ENCODE results near the gene USP47. TPM values are rescaled to one million over a fixed set of nuclear protein-coding genes. Genes with fewer than 3 reads are reported as not detected.

The USP47 gene
- total and polyA plus RNA-seq, 2 of the 8 experiments (the other 6 are each of a cell fraction or from before 2014, with no cell fraction given) = 4.2 to 21.3 TPM

GRCh38 chr11:11910541-11910940, 68.8 kb downstream of the USP47 start:
- no peak overlapping the region for H2AFZ ChIP-seq (ENCODE audit: low read length)
- no peak for FAIRE-seq
- no peak overlapping the region for H2BK15ac ChIP-seq (ENCODE audit: low read length)
- H4K8ac ChIP-seq (ENCODE audit: extremely low read depth, insufficient read depth, low read length) = no peak overlapping the region
- no peak overlapping the region for H4K91ac ChIP-seq (replicated peaks; ENCODE audit: insufficient read length, low read length)
- no peak overlapping the region for H2BK20ac ChIP-seq (ENCODE audit: low read length)
- H2BK12ac ChIP-seq (ENCODE audit: low read depth, low read length) = no peak overlapping the region
- ChIA-PET POLR2A (ENCODE audit: partially characterized antibody) (no interaction called here), CTCF (ENCODE audit: partially characterized antibody) (no interaction called here)
- H3K4ac ChIP-seq (replicated peaks; ENCODE audit: insufficient read length, low read depth, low read length) = no peak overlapping the region
- H3K23ac ChIP-seq (ENCODE audit: insufficient read length) = no peak overlapping the region
- no peaks in the 10 kb centered on the region for H3K4me1 ChIP-seq (replicated peaks in 1 of 4; ENCODE audit: control insufficient read depth in 3 of 4, insufficient read depth in 4 of 4, low read length in 3 of 4)
- no peaks in the 10 kb centered on the region for H3K79me1 ChIP-seq (ENCODE audit: low read depth, low read length)
- no peak overlapping the region for H4K5ac ChIP-seq (ENCODE audit: insufficient read length, low read depth, low read length)
- no peak overlapping the region for H3K27ac ChIP-seq (ENCODE audit: low read depth, low read length)
- no peaks in the 10 kb centered on the region for H3K27me3 ChIP-seq (replicated peaks in 1 of 4; ENCODE audit: control insufficient read depth in 3 of 4, extremely low read depth in 1 of 4, insufficient read depth in 3 of 4, low read length in 3 of 4)
- no peak overlapping the region for H3K18ac ChIP-seq (ENCODE audit: extremely low read depth, low read length)
- 83% methylated on average over 2 of the region's 2 CpGs; no CpG with 5 or more reads in 1 of the 2 experiments for WGBS, 2 experiments (ENCODE audit: extremely low coverage in 1 of 2, insufficient coverage in 1 of 2, insufficient read length in 1 of 2, insufficient replicate concordance in 2 of 2, low coverage in 1 of 2, low lambda C conversion rate in 2 of 2, missing lambda C conversion rate in 1 of 2)
- H3K4me2 ChIP-seq (ENCODE audit: insufficient read depth in 1 of 2, low read depth in 2 of 2, low read length in 2 of 2) = no peak overlapping the region
- H3K4me3 ChIP-seq (ENCODE audit: extremely low read depth in 1 of 4, insufficient read depth in 2 of 4, low read depth in 3 of 4, low read length in 4 of 4) = no peak overlapping the region
- H4K20me1 ChIP-seq (replicated peaks in 1 of 2; ENCODE audit: control insufficient read depth in 1 of 2, insufficient read depth in 2 of 2, low read length in 2 of 2) = no peaks in the 10 kb centered on the region
- no peak overlapping the region for H3K14ac ChIP-seq (ENCODE audit: insufficient read length)
- H3K23me2 ChIP-seq (ENCODE audit: low read depth, low read length) = no peaks in the 10 kb centered on the region
- no peak overlapping the region for H3K9ac ChIP-seq (replicated peaks in 1 of 4; ENCODE audit: extremely low read depth in 1 of 4, low read depth in 3 of 4, low read length in 3 of 4)
- H3K79me2 ChIP-seq (ENCODE audit: control insufficient read depth in 1 of 2, insufficient read depth in 2 of 2, low read length in 2 of 2) = no peaks in the 10 kb centered on the region
- no peak overlapping the region for H2AK5ac ChIP-seq (ENCODE audit: low read depth, low read length)
- H3K36me3 ChIP-seq (ENCODE audit: control insufficient read depth in 2 of 4, insufficient read depth in 4 of 4, low read length in 3 of 4) = peaks cover 0 to 8% (median 0%) of the 10 kb centered on the region in 4 experiments; a peak in 2 of 8 replicates
- H2BK120ac ChIP-seq (replicated peaks; ENCODE audit: low read depth, low read length) = no peak overlapping the region
- no peaks in the 10 kb centered on the region for H3K9me3 ChIP-seq (ENCODE audit: insufficient read depth in 2 of 2, low read depth in 1 of 2, low read length in 1 of 2)
- no peak for DNase-seq (ENCODE audit: low read depth in 1 of 2, low spot score in 2 of 2)
- no peak overlapping the region for H3K56ac ChIP-seq (replicated peaks; ENCODE audit: insufficient read length, low read depth, low read length)
- no peak overlapping the region for H2BK5ac ChIP-seq (ENCODE audit: low read depth, low read length)
- no peak for TF ChIP-seq CREB1 (IDR thresholded peaks at IDR 0.05)
- no peak for TF ChIP-seq TAF1 (IDR thresholded peaks at IDR 0.05; ENCODE audit: low read depth, low read length)
- TF ChIP-seq ATF3 (IDR thresholded peaks at IDR 0.05; ENCODE audit: insufficient read depth, low read depth, low read length) = no peak
- TF ChIP-seq ZNF274 (IDR thresholded peaks at IDR 0.05; ENCODE audit: borderline replicate concordance, extremely low read depth, low read length) = no peak
- TF ChIP-seq RXRA (IDR thresholded peaks at IDR 0.05; ENCODE audit: insufficient read depth, low read depth, low read length) = no peak
- no peak for TF ChIP-seq BCL11A (IDR thresholded peaks at IDR 0.05; ENCODE audit: low read depth in 2 of 2, low read length in 2 of 2)
- TF ChIP-seq KDM1A (IDR thresholded peaks at IDR 0.05; ENCODE audit: borderline replicate concordance, low read length) = no peak
- TF ChIP-seq SP4 (IDR thresholded peaks at IDR 0.05; ENCODE audit: low read length) = no peak
- TF ChIP-seq SIRT6 (IDR thresholded peaks at IDR 0.05; ENCODE audit: low read length) = no peak
